Stimulated activated naive CD8-positive, alpha-beta T cell treated with anti-CD3 and anti-CD28 coated beads, Interleukin-15, amount 100 ng/mL, for 72 hours (primary cell): ENCODE results near the gene SBF2.
"Not testable (repeated sequence)": the region's sequence is repeated elsewhere in the genome, so short reads cannot be mapped to it uniquely, and the experiment has no call there.

Experiments
- ATAC-seq: fragments of 150-1000 bp; cut with Tn5 transposase; 2 replicates; pipeline ENCODE4 v1.10.0; 2021; ENCODE audit warnings: mild to moderate bottlenecking, moderate library complexity
- DNase-seq, 2 donors: peaks; one replicate each; pipeline ENCODE4 v3.0.0; 2021 to 2022
- H3K27ac Mint-ChIP-seq, 2 donors: one replicate each; pipeline ENCODE4 v1.8.0; 2022; ENCODE audit warnings: mild to moderate bottlenecking in 2 of 2, mixed read lengths in 2 of 2, moderate library complexity in 2 of 2
- H3K27me3 Mint-ChIP-seq: one replicate; pipeline ENCODE4 v1.8.0; 2022; ENCODE audit warnings: mixed read lengths
- H3K4me1 Mint-ChIP-seq: one replicate; pipeline ENCODE4 v1.8.0; 2022; ENCODE audit warnings: mild to moderate bottlenecking, mixed read lengths
- H3K4me3 Mint-ChIP-seq, 2 donors: one replicate each; pipeline ENCODE4 v1.8.0; 2022; ENCODE audit warnings: mild to moderate bottlenecking in 2 of 2, mixed read lengths in 2 of 2, moderate library complexity in 1 of 2
- H3K9me3 Mint-ChIP-seq, 2 donors: one replicate each; pipeline ENCODE4 v1.8.0; 2022; ENCODE audit warnings: mixed read lengths in 2 of 2

The SBF2 gene

GRCh38 chr11:10144954-10145353 is 149.1 kb downstream of the SBF2 start:
- no peak for DNase-seq
- Mint-ChIP-seq H3K27me3 (no peaks in the 10 kb centered on the region), H3K4me3 (no peak overlapping the region), H3K4me1 (no peaks in the 10 kb centered on the region), H3K9me3 (peaks cover 0 to 7% of the 10 kb centered on the region in 2 donors), H3K27ac (no peak overlapping the region)
- ATAC-seq: no peak

DNA sequence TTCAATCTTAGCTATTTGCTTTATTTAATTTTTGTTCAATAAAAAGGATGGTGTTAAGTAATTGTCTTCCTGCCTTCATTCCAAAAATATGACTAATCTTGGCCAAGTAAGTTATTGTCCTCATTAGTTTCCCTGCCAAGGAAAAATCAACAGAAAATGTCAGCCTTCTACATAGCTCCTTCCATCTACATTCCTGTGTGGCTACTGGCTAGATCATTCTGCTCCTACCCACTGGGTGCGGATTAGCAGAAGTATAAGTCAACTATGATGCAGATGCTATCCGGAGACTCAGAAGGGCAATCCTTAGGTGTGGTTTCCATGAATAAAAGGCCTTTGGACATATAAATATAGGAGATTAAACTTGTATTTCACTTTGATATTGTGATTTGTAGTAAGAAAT is 154.4 kb downstream of the SBF2 start:
- Mint-ChIP-seq H3K9me3 (peaks cover 11 to 16% of the 10 kb centered on the region in 2 donors), H3K4me1 (no peaks in the 10 kb centered on the region), H3K27me3 (no peaks in the 10 kb centered on the region), H3K4me3 (no peak overlapping the region), H3K27ac (no peak overlapping the region)
- DNase-seq: no peak
- no peak for ATAC-seq

- Mint-ChIP-seq H3K4me1 (no peaks in the 10 kb centered on the region), H3K4me3 (no peak overlapping the region), H3K27me3 (no peaks in the 10 kb centered on the region), H3K27ac (no peak overlapping the region), H3K9me3 (peaks cover 11 to 17% of the 10 kb centered on the region in 2 donors)
- no peak for ATAC-seq
- no peak for DNase-seq
These were observed 154.9 kb downstream of the SBF2 start for GRCh38 chr11:10139143-10139542.

- H3K27me3 Mint-ChIP-seq: no peaks in the 10 kb centered on the region
- no peaks in the 10 kb centered on the region for H3K4me1 Mint-ChIP-seq
- H3K4me3 Mint-ChIP-seq: no peak overlapping the region
- no peak overlapping the region for H3K27ac Mint-ChIP-seq
- DNase-seq (no peak), ATAC-seq (no peak)
- peaks cover 16 to 23% of the 10 kb centered on the region in 2 donors for H3K9me3 Mint-ChIP-seq
These were observed 159.0 kb downstream of the SBF2 start for GRCh38 chr11:10134975-10135481.

- not testable (repeated sequence) for H3K4me1 Mint-ChIP-seq, H3K27ac Mint-ChIP-seq, DNase-seq, H3K27me3 Mint-ChIP-seq, ATAC-seq, H3K4me3 Mint-ChIP-seq
- H3K9me3 Mint-ChIP-seq: peaks cover 16 to 23% of the 10 kb centered on the region in 2 donors
These were observed 159.8 kb downstream of the SBF2 start for GRCh38 chr11:10134226-10134625.

DNA sequence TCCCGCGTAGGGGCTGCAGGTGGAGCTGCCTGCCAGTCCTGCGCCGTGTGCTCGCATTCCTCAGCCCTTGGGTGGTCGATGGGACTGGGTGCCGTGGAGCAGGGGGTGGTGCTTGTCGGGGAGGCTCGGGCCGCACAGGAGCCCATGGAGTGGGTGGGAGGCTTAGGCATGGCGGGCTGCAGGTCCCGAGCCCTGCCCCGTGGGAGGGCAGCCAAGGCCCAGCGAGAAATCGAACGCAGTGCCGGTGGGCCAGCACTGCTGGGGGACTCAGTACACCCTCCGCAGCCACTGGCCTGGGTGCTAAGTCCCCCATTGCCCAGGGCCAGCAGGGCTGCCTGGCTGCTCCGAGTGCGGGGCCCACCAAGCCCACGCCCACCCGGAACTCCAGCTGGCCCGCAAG is 160.8 kb downstream of the SBF2 start:
- not testable (repeated sequence) for H3K4me3 Mint-ChIP-seq, ATAC-seq, H3K27me3 Mint-ChIP-seq, H3K4me1 Mint-ChIP-seq, DNase-seq
- H3K9me3 Mint-ChIP-seq: peaks cover 16 to 23% of the 10 kb centered on the region in 2 donors
- H3K27ac Mint-ChIP-seq: peak overlapping the region in 1 of 2 donors; percentile 59

DNA sequence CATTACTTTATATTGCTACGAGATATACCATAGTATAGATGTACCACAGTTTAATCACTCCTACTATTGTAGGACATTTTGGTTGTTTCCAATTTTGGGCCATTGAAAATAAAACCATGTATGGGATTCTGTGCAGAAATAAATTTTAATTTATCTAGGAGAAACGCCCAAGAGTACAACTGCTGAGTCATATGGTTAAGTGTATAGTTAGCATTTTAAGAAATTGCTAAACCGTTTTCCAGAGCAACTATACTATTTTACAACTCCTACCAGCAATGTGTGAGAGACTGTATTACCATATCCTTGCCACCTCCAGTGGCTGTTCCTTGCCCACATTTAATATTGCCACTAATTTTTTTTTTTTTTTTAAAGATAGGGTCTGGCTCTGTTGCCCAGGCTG is 163.1 kb downstream of the SBF2 start:
- no peaks in the 10 kb centered on the region for H3K27me3 Mint-ChIP-seq
- H3K4me1 Mint-ChIP-seq: no peaks in the 10 kb centered on the region
- ATAC-seq: no peak
- DNase-seq: no peak
- no peak overlapping the region for H3K27ac Mint-ChIP-seq
- H3K4me3 Mint-ChIP-seq: no peak overlapping the region
- H3K9me3 Mint-ChIP-seq: peaks cover 14 to 19% of the 10 kb centered on the region in 2 donors

DNA sequence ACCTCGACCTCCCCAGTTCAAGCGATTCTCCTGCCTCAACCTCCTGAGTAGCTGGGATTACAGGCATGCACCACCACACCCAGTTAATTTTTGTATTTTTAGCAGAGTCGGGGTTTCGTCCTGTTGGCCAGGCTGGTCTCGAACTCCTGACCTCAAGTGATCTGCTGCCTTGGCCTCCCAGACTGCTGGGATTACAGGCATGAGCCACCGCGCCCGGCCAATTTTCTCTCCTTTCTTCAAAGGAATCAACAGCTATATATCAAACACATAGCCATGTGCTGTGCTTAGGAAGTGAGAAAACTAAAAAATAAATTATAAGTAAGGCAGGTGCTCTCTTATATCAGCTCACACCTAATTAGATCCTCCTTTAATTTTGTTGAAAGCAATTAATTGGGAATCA is 164.8 kb downstream of the SBF2 start:
- not testable (repeated sequence) for H3K9me3 Mint-ChIP-seq, DNase-seq, H3K4me1 Mint-ChIP-seq, ATAC-seq, H3K27me3 Mint-ChIP-seq, H3K27ac Mint-ChIP-seq, H3K4me3 Mint-ChIP-seq

DNA sequence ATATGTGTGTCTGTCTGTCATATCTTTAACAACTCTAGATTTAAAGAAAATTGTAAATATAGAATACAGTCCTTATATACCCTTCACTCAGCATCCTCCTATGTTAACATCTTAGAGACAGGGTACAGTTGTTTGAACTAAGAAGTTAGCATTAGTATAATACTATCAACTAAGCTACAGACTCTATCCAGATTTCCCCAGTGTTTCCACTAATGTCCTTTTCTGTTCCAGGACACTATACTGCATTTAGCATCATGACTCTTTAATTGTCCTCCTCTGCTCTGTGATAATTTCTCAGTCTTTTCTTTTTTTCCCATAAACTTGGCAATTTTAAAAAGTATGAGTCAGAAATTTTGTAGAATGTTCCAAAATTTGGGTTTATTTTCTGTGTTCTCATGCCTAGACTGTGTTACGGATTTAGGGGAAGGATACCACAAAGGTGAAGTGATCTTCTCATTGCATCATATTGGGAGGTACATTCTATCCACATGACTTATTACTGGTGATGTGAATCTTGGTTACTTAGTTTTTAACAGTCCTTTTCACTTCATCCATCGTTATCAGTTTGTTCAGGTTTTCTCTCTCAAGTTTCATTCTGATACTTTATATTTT is 168.4 kb downstream of the SBF2 start:
- no peak overlapping the region for H3K27ac Mint-ChIP-seq
- H3K4me1 Mint-ChIP-seq: no peaks in the 10 kb centered on the region
- H3K4me3 Mint-ChIP-seq: no peak overlapping the region
- no peaks in the 10 kb centered on the region for H3K9me3 Mint-ChIP-seq
- ATAC-seq (no peak), DNase-seq (no peak)
- no peaks in the 10 kb centered on the region for H3K27me3 Mint-ChIP-seq

DNA sequence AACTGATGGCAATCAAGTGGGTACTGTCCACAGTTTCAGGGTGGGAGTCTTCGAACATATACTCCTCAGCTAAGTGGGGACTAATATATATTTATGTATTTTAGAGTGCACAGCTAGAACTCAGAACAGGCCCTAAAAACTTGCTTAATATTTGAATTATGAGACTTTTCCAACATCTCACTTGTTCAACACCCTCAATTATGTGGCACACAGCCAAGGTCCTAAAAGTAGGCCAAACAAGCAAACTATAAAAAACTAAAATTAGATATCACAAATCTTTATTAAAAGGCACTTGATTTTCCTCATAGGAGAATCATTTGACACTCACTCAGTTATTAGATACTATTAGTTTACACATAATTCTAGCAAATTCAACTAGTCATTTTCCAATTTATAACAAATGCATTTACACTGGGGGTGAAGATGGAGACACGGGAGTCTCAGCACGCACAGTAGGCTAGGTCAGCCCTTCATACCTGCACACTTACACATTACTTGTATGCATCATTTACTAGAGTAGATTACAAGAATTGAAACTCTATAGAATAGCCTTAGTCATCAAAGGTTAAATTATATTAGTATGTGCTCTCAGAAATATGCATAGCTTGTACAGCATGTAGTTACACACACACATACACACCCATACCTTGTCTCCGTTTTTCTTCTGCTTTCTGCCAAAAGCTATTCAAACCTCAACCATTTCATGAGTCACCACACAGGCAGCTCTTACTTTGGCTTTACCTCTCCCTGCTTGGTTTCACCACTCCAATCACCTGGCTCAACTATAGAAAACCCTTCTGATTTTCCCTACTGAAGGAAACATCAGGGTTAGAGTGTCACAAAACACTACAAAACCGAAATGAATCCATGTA is 171.5 kb downstream of the SBF2 start:
- ATAC-seq (peak; percentile 39), DNase-seq (no peak)
- H3K4me3 Mint-ChIP-seq: no peak overlapping the region
- no peaks in the 10 kb centered on the region for H3K9me3 Mint-ChIP-seq
- no peaks in the 10 kb centered on the region for H3K27me3 Mint-ChIP-seq
- no peaks in the 10 kb centered on the region for H3K4me1 Mint-ChIP-seq
- H3K27ac Mint-ChIP-seq: peak overlapping the region in 1 of 2 donors; percentile 1

- no peak overlapping the region for H3K27ac Mint-ChIP-seq
- no peaks in the 10 kb centered on the region for H3K9me3 Mint-ChIP-seq
- H3K4me3 Mint-ChIP-seq: no peak overlapping the region
- DNase-seq (no peak), ATAC-seq (no peak)
- H3K4me1 Mint-ChIP-seq: no peaks in the 10 kb centered on the region
- no peaks in the 10 kb centered on the region for H3K27me3 Mint-ChIP-seq
These were observed 175.2 kb downstream of the SBF2 start for GRCh38 chr11:10118865-10119264.

- Mint-ChIP-seq H3K4me1 (no peaks in the 10 kb centered on the region), H3K27ac (no peak overlapping the region), H3K9me3 (no peaks in the 10 kb centered on the region), H3K27me3 (no peaks in the 10 kb centered on the region), H3K4me3 (no peak overlapping the region)
- no peak for ATAC-seq
- no peak for DNase-seq
These were observed 176.2 kb downstream of the SBF2 start for GRCh38 chr11:10117709-10118351.

- no peak for ATAC-seq
These were observed 177.4 kb downstream of the SBF2 start for GRCh38 chr11:10116588-10116987.

DNA sequence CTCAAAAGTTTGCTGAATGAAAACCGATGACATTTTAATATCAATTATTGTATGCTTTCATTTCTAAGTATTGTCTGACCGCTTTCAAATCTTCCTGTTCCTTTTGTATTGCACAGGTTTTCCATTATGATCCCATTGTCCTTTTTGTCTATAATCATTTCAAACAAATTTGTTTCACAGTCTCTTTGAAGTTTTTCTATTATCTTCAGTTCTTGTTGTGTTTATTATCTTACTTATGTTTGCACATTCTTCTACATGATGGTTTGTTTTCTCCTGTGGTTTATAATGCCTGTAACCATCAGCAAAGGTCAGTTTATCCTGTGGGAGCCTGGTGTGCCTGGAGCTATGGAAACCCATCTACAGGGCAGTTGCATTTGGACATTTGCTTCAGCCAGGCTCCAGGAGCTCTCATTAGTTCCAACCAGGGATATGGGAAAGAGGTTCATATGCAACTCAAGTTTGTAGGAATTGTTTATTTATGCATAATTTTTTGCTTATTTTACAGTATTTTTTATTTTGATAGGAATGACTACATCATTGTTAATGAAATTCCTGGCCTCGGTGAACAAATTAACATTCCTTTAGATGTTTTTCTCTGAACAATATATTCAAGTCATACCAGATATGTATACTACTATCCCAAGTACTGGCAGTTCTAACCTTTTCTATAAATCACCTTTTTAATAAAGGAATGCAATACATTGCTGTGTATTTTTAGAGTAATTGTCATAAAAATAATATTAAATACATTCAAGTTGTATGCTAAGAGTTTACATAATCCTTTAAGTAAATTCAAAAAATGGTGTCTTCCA is 179.2 kb downstream of the SBF2 start:
- Mint-ChIP-seq H3K4me3 (no peak overlapping the region), H3K4me1 (no peaks in the 10 kb centered on the region), H3K27me3 (no peaks in the 10 kb centered on the region), H3K27ac (peak overlapping the region in 1 of 2 donors; percentile 70), H3K9me3 (peaks cover 0 to 7% of the 10 kb centered on the region in 2 donors)
- ATAC-seq: no peak
- no peak for DNase-seq

More at GRCh38 chr11:10116588-10116987, 177.4 kb downstream of the SBF2 start:
- Mint-ChIP-seq H3K27ac (no peak overlapping the region), H3K4me1 (no peaks in the 10 kb centered on the region), H3K9me3 (peaks cover 0 to 7% of the 10 kb centered on the region in 2 donors), H3K27me3 (no peaks in the 10 kb centered on the region), H3K4me3 (no peak overlapping the region)
- no peak for DNase-seq

GRCh38 chr11:10113852-10114251 is 180.2 kb downstream of the SBF2 start:
- Mint-ChIP-seq H3K4me3 (no peak overlapping the region), H3K27me3 (no peaks in the 10 kb centered on the region), H3K4me1 (no peaks in the 10 kb centered on the region), H3K27ac (no peak overlapping the region), H3K9me3 (peaks cover 0 to 7% of the 10 kb centered on the region in 2 donors)
- ATAC-seq: no peak
- DNase-seq: no peak
